KMS-11 (cell line): ENCODE measurements around the gene FSD1.

Source experiments
- H2AFZ ChIP-seq: fragments of 200-600 bp; sonication (generic); 2 replicates; pipeline ENCODE4 v1.6.1; 2016; ENCODE audit warnings: antibody characterized with exemption, mixed run types, low read depth
- H3K27ac ChIP-seq: fragments of 200-600 bp; sonication (generic); 2 replicates; pipeline ENCODE4 v1.6.1; 2016; ENCODE audit warnings: mild to moderate bottlenecking, mixed run types
- H3K27me3 ChIP-seq: fragments of 200-600 bp; sonication (generic); 2 replicates; pipeline ENCODE4 v1.6.1; 2017; ENCODE audit warnings: mild to moderate bottlenecking, low read depth, mixed run types, moderate library complexity; ENCODE audit not compliant: insufficient read depth
- H3K36me3 ChIP-seq: fragments of 200-600 bp; sonication (generic); 2 replicates; pipeline ENCODE4 v1.6.1; 2017; ENCODE audit warnings: mild to moderate bottlenecking, mixed run types; ENCODE audit not compliant: insufficient read depth
- H3K4me1 ChIP-seq: fragments of 200-600 bp; sonication (generic); 2 replicates; pipeline ENCODE4 v1.6.1; 2016; ENCODE audit warnings: mild to moderate bottlenecking, low read depth, mixed run types; ENCODE audit not compliant: poor library complexity, severe bottlenecking
- H3K4me2 ChIP-seq: fragments of 200-600 bp; sonication (generic); 2 replicates; pipeline ENCODE4 v1.7.0; 2016; ENCODE audit warnings: mild to moderate bottlenecking, mixed run types
- H3K4me3 ChIP-seq: fragments of 200-600 bp; sonication (generic); IDR thresholded peaks from 2 replicates; pipeline ENCODE4 v1.6.1; 2017; ENCODE audit warnings: low read depth, low read length, mixed read lengths; ENCODE audit not compliant: insufficient read depth
- H3K79me2 ChIP-seq: fragments of 200-600 bp; sonication (generic); 2 replicates; pipeline ENCODE4 v1.6.1; 2016; ENCODE audit warnings: low read depth, mixed run types; ENCODE audit not compliant: insufficient read depth
- H3K9ac ChIP-seq: fragments of 200-600 bp; sonication (generic); 2 replicates; pipeline ENCODE4 v1.6.1; 2016; ENCODE audit warnings: mild to moderate bottlenecking, mixed run types
- H4K20me1 ChIP-seq: fragments of 200-600 bp; sonication (generic); 2 replicates; pipeline ENCODE4 v1.6.1; 2016; ENCODE audit warnings: mild to moderate bottlenecking, mixed run types; ENCODE audit not compliant: insufficient read depth
- CTCF ChIP-seq: fragments of 200-600 bp; sonication (generic); conservative IDR thresholded peaks from 2 replicates; pipeline ENCODE4 v1.6.1; 2017; ENCODE audit warnings: low read depth, mild to moderate bottlenecking, antibody characterized with exemption, low read length, moderate library complexity, mixed read lengths

Gene FSD1

GRCh38 chr19:4362831-4363545 is 58.6 kb downstream of the FSD1 start:
- no peak overlapping the region for H3K4me2 ChIP-seq
- H3K79me2 ChIP-seq: no peaks in the 10 kb centered on the region
- 0 out of 2 replicates have a peak, but pooled peaks have one; percentile 21 for TF ChIP-seq CTCF
- H4K20me1 ChIP-seq: no peaks in the 10 kb centered on the region
- H3K27ac ChIP-seq: no peak overlapping the region
- peaks cover 2% of the 10 kb centered on the region for H3K4me1 ChIP-seq
- no peak overlapping the region for H2AFZ ChIP-seq
- H3K9ac ChIP-seq: no peak overlapping the region
- no peak overlapping the region for H3K4me3 ChIP-seq
- H3K36me3 ChIP-seq: no peaks in the 10 kb centered on the region
- H3K27me3 ChIP-seq: no peaks in the 10 kb centered on the region

- no peaks in the 10 kb centered on the region for H3K79me2 ChIP-seq
- H2AFZ ChIP-seq: no peak overlapping the region
- H3K27me3 ChIP-seq: no peaks in the 10 kb centered on the region
- no peak overlapping the region for H3K4me2 ChIP-seq
- H3K27ac ChIP-seq: no peak overlapping the region
- H3K36me3 ChIP-seq: no peaks in the 10 kb centered on the region
- no peak overlapping the region for H3K9ac ChIP-seq
- no peaks in the 10 kb centered on the region for H4K20me1 ChIP-seq
- H3K4me1 ChIP-seq: peaks cover 10% of the 10 kb centered on the region
- no peak overlapping the region for H3K4me3 ChIP-seq
- no peak for TF ChIP-seq CTCF
Measured at GRCh38 chr19:4363571-4364304, 59.3 kb downstream of the FSD1 start.

- H3K4me2 ChIP-seq: no peak overlapping the region
- 0 out of 2 replicates have a peak, but pooled peaks cover 3% of the 10 kb centered on the region for H3K79me2 ChIP-seq
- no peaks in the 10 kb centered on the region for H4K20me1 ChIP-seq
- H3K27ac ChIP-seq: no peak overlapping the region
- H3K36me3 ChIP-seq: no peaks in the 10 kb centered on the region
- H3K4me3 ChIP-seq: no peak overlapping the region
- H3K27me3 ChIP-seq: no peaks in the 10 kb centered on the region
- TF ChIP-seq CTCF: no peak
- peaks cover 26% of the 10 kb centered on the region for H3K4me1 ChIP-seq
- no peak overlapping the region for H3K9ac ChIP-seq
- H2AFZ ChIP-seq: no peak overlapping the region
Measured at GRCh38 chr19:4365341-4365740, 60.9 kb downstream of the FSD1 start.

GRCh38 chr19:4365791-4366665 is 61.6 kb downstream of the FSD1 start:
- no peak for TF ChIP-seq CTCF
- Histone ChIP-seq H3K9ac (no peak overlapping the region), H3K79me2 (0 out of 2 replicates have a peak, but pooled peaks cover 8% of the 10 kb centered on the region), H3K27ac (no peak overlapping the region), H3K27me3 (no peaks in the 10 kb centered on the region), H3K4me3 (no peak overlapping the region), H2AFZ (no peak overlapping the region), H3K36me3 (no peaks in the 10 kb centered on the region), H3K4me1 (peaks cover 33% of the 10 kb centered on the region), H4K20me1 (no peaks in the 10 kb centered on the region), H3K4me2 (no peak overlapping the region)
